HG02970 (cell line): ENCODE results near the gene RAB6B.

Source experiments
- ATAC-seq: cut with Tn5 transposase; IDR thresholded peaks from one replicate; pipeline ENCODE4 v1.9.1; 2021; ENCODE audit warnings: mild to moderate bottlenecking, moderate library complexity, moderate number of reproducible peaks; ENCODE audit not compliant: unreplicated experiment, low FRiP score

RAB6B gene

GRCh38 chr3:133931084-133931483 is 35.4 kb upstream of the RAB6B start:
- ATAC-seq: no peak

DNA sequence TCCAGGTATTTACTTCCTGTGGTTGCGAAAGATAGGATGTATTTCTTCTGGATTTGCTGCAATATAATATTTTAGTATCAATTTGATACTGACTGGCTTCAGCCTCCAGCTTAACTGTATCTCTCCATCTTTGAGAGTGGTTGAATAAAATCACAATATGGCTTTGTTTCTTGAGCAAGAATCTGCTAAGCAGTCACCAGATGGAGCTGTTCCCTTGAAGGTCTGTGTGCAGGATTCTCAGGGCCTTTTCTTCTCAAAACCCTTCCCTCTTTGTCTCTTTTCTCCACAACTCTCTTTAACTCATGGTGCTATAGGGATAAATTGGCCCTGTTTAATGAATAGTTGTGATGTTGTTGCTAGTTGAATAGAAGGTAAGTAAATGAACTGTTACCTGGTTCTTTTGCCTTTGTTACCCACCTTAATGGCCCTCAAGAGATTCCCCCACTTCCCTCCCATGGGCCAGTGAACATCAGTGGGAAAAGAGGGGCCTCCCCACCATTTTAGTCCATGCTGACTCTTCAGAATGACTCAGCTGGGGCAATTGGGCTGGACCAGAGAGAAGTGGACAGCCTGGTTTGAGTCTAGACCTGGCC is 34.8 kb upstream of the RAB6B start:
- no peak for ATAC-seq

DNA sequence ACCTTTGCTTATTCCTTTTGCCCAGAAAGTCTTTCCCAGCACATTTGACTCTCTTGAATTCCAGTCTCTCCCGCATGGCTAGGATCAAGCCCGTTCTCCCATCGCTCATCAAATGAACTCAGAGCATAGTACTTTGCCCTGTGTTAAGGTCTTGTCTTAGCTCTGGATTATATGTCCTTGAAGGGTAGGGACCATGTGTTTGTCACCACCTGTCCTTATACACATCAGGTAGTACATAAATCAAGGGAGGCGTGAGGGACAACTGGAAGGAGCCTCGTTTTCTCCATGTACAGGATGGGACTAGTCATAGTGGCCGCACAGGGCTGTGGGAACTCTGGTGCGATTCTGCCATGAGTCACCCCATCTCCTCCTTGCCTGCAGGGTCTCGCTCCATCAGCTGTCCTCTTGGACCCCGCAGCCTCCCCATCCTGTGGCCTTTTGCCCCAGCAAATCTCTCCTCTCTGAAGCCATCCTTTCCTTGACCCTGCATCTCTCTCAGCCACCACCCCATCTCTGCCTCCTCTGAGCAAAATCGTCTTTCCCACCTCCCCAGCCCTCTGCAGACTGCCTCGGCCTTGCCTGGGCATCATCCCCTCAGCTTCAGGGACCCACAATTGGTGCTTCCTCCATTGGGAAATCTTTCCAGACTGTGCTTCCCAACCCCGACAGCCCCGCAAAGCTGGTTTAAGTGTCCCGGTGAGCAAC is 33.4 kb upstream of the RAB6B start:
- no peak for ATAC-seq

GRCh38 chr3:133928136-133928893 is 32.6 kb upstream of the RAB6B start:
- ATAC-seq: no peak

GRCh38 chr3:133927540-133928066 is 31.9 kb upstream of the RAB6B start:
- ATAC-seq: peak; percentile 70

- no peak for ATAC-seq
Measured at GRCh38 chr3:133926736-133927539, 31.3 kb upstream of the RAB6B start.

DNA sequence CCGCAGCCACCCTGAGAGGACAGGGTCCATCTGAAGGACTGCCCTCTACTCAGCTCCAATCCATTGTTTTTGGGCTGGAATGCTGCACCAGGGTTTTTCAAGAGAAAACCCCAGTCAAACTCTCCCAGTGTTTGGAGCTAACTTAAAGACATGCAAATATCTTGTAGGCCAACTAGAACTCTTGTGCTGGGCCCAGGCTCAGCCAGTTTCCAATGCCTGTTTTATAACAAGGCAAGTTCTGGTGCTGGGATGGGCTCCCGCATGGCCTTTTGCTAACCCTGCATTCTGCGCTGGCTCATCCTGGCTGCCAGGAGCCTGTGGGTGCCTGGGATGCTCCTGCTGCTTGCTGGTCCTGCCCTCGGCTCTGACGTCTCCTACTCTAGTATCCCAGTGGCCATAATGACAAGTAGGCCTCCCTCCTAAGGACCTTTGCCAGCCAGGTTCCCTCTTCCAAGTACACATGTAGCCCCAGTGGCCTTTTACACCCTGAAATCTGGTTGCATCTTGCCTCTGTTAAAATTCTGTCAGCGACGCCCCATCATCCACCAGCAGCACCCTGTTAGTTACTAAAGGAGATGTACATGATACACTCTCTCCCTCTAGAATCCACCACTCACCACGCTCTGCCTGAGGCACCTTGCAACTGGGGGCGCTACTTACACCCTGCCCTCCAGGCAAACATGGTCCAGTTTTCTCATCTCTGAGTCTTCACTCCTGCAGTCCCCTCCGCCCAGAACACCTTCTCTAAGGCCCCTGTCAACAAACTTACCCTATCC is 30.5 kb upstream of the RAB6B start:
- ATAC-seq: no peak

GRCh38 chr3:133924041-133924440 is 28.4 kb upstream of the RAB6B start:
- ATAC-seq: no peak

- no peak for ATAC-seq
Measured at GRCh38 chr3:133921592-133921991, 25.9 kb upstream of the RAB6B start.

DNA sequence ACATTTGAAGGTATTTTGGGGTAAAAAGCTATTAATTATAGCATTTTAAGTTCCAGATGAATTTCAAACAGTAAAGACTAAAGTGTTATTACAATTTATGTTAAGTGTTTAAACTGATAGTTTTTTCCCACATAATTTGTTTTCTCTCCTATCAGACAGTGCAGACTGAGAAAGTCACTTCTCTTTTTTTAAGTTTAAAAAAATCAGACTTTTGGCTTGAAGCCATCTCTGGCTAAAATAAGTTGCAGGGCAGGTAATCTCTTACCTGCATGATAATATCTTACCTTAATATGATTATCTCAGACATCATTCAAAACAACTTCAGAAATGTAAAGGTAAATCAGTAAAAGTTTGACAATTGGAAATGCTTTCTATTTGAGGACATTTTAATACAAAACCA is 21.5 kb upstream of the RAB6B start:
- no peak for ATAC-seq

DNA sequence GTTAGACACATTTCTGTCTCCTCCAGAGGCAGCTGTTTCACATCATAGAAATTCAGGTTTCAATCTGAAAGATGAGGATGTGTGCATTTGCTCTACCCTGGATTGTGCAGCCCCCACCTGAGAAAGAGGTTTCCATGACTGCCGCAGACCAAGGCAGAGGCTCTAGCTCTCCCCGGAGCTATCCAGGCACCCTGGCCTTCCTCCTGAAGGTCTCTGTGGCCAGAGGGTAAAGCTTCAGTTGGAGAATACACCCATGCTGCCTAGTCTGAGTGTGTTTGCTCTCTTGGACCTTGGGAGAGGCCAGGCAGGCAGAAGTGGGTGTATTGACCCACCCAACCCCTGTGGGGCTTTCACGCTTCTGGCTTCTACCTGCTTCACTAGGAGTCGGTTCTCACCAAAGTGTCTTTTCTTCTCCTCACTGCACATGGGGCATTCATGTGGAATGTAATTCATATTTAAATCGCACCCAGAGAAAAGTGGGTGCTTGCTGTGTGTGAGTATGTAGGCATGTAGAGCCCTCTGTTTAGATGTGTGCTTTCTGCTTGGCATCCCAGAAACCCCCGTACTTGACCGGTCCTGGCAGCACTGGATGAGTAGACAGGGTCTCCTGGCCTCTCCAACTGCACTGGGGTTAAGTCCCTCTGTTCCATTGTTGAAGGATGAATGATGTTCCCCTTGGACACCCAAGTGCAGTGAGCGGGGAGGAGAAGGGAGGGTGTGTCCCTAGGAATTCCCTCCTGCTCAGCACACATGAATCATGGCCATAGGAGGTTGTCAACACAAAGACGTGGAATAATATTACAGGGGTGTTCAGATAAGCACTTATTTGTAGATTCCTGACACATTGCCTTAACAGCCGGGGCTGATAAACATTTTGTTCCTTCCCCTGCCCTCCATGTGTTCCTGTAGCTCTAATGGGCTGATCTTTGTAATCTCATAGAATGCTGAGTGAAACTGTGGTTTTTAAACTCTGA is 20.3 kb upstream of the RAB6B start:
- ATAC-seq: no peak

DNA sequence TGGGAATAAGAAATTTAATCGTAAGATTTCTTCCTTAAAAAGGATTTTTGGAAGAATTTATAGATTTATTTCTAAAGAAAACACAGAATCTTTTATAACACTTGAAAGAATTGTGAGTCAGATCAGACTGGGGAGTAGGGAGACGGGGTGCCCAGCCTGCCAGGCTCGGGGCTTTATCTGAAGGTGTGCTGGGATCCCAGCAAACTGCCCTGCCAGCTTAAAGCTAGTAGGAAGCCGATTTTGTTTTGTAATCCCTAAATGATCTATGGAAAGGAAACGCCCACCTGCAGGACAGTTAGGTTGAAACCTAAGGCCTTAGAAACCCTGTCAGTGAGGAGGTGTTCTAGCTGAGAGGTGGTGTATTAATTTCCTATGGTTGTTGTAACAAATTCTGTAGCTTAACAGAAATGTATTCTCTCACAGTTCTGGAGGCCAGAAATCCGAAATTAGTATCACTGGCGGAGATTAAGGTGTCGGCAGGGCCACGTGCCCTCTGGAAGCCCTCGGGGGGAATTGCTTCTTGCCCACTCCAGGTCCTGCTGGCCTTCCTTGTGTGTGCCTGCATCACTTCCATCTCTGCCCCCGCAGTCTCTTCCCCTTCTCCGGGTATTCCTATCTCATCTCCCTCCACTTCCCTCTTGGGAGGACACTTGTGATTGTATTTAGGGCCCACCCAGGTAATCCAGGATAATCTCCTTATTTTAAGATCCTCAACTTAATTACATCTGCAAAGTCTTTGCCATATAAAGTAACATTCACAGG is 19.3 kb upstream of the RAB6B start:
- no peak for ATAC-seq

- ATAC-seq: no peak
Measured at GRCh38 chr3:133910422-133910821, 14.7 kb upstream of the RAB6B start.

- ATAC-seq: no peak
Measured at GRCh38 chr3:133905376-133905775, 9.7 kb upstream of the RAB6B start.

GRCh38 chr3:133901847-133902246 is 6.2 kb upstream of the RAB6B start:
- ATAC-seq: no peak

DNA sequence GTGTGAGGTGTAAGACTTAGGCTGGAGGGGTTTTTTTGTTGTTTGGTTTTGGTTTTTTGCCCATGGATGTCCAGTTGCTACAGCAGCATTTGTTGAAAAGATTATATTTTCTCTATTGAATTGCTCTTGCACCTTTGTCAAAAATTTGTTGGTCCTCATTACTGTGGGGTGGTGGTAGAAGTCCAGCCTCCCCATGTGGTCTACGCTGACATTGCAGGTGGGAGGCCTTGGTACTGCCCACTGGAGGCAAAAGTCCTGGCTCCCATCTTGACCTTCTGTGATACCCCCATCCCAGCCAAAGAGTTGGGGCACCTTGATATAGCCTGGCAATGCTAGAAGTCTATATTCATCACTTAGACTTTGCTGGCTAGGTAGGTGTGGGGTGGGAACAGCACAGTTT is 5.4 kb upstream of the RAB6B start:
- no peak for ATAC-seq

GRCh38 chr3:133899311-133899710 is 3.6 kb upstream of the RAB6B start:
- ATAC-seq: no peak

DNA sequence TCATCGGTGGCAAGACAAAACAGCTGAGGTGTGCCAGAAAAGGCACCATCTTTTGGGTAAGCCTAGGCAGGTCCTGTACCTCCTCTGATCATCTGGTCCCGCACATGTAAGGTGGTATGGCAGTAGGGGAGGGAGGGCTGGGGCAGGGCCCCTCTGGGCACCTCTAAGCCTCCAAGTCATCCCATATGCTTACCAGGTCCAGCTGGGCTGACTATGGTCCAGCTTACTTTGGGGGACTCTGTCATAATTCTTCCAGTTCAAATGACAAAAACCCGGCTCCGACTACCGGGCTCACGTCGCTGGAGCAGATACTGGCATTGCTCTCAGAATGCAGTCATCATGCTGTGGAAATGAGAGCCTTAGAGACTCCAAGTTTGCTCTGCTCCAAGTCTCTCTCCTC is 1.9 kb upstream of the RAB6B start:
- no peak for ATAC-seq
